ENCODE data around the gene MBP. TPM values are rescaled to one million over a fixed set of nuclear protein-coding genes. Genes with fewer than 3 reads are reported as not detected.

MBP gene
- total and polyA plus RNA-seq, 4 experiments from 2014 or later, result 92.2 to 187 (median 149) TPM

- peaks cover 0 to under 1% (median 0%) of the 10 kb centered on the region in 8 donors for H3K9me3 Mint-ChIP-seq
- peaks cover 72 to 100% (median 89%) of the 10 kb centered on the region in 4 donors for H3K4me1 Mint-ChIP-seq
- no peak overlapping the region for H3K4me3 ChIP-seq (ENCODE audit: low read length in 2 of 2)
- H3K4me3 Mint-ChIP-seq, result peak overlapping the region in 3 of 8 donors; percentile 16 to 68 (median 52)
- no peak overlapping the region for H3K27ac ChIP-seq (ENCODE audit: low read depth, low read length)
- ChIA-PET CTCF (ENCODE audit: partially characterized antibody) (interaction anchor here (1.3 to 1.5 kb wide), 2 partner anchors 20 to 56 kb away, joined by 3 to 4 read pairs; no protein-coding TSS in a partner anchor), POLR2A (ENCODE audit: partially characterized antibody) (interaction anchor here (1.0 to 7.7 kb wide), 5 partner anchors 9 to 41 kb away, joined by 3 to 101 read pairs (median 5); no protein-coding TSS in a partner anchor)
- no peak for DNase-seq
- peak overlapping the region; percentile 66 to 96 (median 83) for H3K27ac Mint-ChIP-seq
- intact Hi-C loops (cut with micrococcal nuclease), result no loop called here
- H3K9me3 ChIP-seq (ENCODE audit: control insufficient read depth in 1 of 2, low read length in 2 of 2), result no peaks in the 10 kb centered on the region
- no peaks in the 10 kb centered on the region for H3K27me3 Mint-ChIP-seq
- no peaks in the 10 kb centered on the region for H3K27me3 ChIP-seq (ENCODE audit: insufficient read depth, low read length)
- H3K4me1 ChIP-seq (ENCODE audit: insufficient read depth, low read length), result peaks cover 96% of the 10 kb centered on the region
- H3K36me3 ChIP-seq (ENCODE audit: insufficient read depth, low read length), result peaks cover 4% of the 10 kb centered on the region
- H3K36me3 Mint-ChIP-seq, result peaks cover 3 to 55% of the 10 kb centered on the region in 2 donors
Measured at GRCh38 chr18:77111449-77111848, 21.1 kb downstream of the MBP start.

GRCh38 chr18:77110936-77111335, 21.6 kb downstream of the MBP start:
- CTCF ChIA-PET (ENCODE audit: partially characterized antibody), result interaction anchor here (1.3 to 1.5 kb wide), 2 partner anchors 20 to 56 kb away, joined by 3 to 4 read pairs; no protein-coding TSS in a partner anchor
- no peak for DNase-seq
- intact Hi-C loops (cut with micrococcal nuclease), result no loop called here
- Mint-ChIP-seq H3K9me3 (peaks cover 0 to 3% (median 0%) of the 10 kb centered on the region in 8 donors), H3K4me1 (peaks cover 72 to 100% (median 90%) of the 10 kb centered on the region in 4 donors), H3K27me3 (no peaks in the 10 kb centered on the region), H3K36me3 (peaks cover 3 to 55% of the 10 kb centered on the region in 2 donors), H3K4me3 (no peak overlapping the region), H3K27ac (peak overlapping the region; percentile 62 to 86 (median 70))
- Histone ChIP-seq H3K27ac (ENCODE audit: low read depth, low read length) (no peak overlapping the region), H3K27me3 (ENCODE audit: insufficient read depth, low read length) (no peaks in the 10 kb centered on the region), H3K4me3 (ENCODE audit: low read length in 2 of 2) (no peak overlapping the region), H3K4me1 (ENCODE audit: insufficient read depth, low read length) (peaks cover 96% of the 10 kb centered on the region), H3K36me3 (ENCODE audit: insufficient read depth, low read length) (no peaks in the 10 kb centered on the region), H3K9me3 (ENCODE audit: control insufficient read depth in 1 of 2, low read length in 2 of 2) (no peaks in the 10 kb centered on the region)
- POLR2A ChIA-PET (ENCODE audit: partially characterized antibody), result interaction anchor here (1.0 to 7.7 kb wide), 4 partner anchors 9 to 47 kb away, joined by 4 to 101 read pairs (median 6); no protein-coding TSS in a partner anchor

DNA sequence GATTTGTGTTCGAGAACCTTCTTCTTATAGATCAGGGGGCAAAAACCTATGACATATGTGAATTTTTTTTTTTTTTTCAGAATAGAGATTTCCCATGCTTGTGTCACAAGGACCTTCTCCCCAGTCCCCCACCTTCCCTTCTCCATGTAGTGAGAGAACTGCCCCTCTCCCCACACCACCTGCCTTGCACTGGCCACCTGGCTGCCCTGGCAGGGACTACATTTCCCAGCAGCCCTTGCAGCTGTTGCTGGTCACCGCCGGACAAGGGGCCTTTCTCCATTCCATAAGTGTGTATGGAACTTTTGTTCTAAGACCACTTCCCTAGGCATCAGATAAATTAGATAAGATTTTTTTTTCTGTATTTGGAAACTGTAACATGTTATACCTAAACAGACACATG, 22.2 kb downstream of the MBP start:
- peaks cover 3 to 55% of the 10 kb centered on the region in 2 donors for H3K36me3 Mint-ChIP-seq
- H3K4me3 ChIP-seq (ENCODE audit: low read length in 2 of 2), result no peak overlapping the region
- H3K4me1 Mint-ChIP-seq, result peaks cover 76 to 100% (median 92%) of the 10 kb centered on the region in 4 donors
- peaks cover 96% of the 10 kb centered on the region for H3K4me1 ChIP-seq (ENCODE audit: insufficient read depth, low read length)
- CTCF ChIA-PET (ENCODE audit: partially characterized antibody), result interaction anchor here (1.0 to 1.3 kb wide), 2 partner anchors 21 to 36 kb away, joined by 3 read pairs; no protein-coding TSS in a partner anchor
- H3K36me3 ChIP-seq (ENCODE audit: insufficient read depth, low read length), result no peaks in the 10 kb centered on the region
- H3K4me3 Mint-ChIP-seq, result peak overlapping the region in 3 of 8 donors; percentile 5 to 46 (median 43)
- H3K27me3 ChIP-seq (ENCODE audit: insufficient read depth, low read length), result no peaks in the 10 kb centered on the region
- H3K9me3 Mint-ChIP-seq, result peaks cover 0 to 3% (median 0%) of the 10 kb centered on the region in 8 donors
- H3K27ac ChIP-seq (ENCODE audit: low read depth, low read length), result no peak overlapping the region
- no peaks in the 10 kb centered on the region for H3K27me3 Mint-ChIP-seq
- intact Hi-C loops (cut with micrococcal nuclease), result no loop called here
- no peak for DNase-seq
- no peaks in the 10 kb centered on the region for H3K9me3 ChIP-seq (ENCODE audit: control insufficient read depth in 1 of 2, low read length in 2 of 2)
- peak overlapping the region; percentile 68 to 99 (median 97) for H3K27ac Mint-ChIP-seq
- POLR2A ChIA-PET (ENCODE audit: partially characterized antibody), result interaction anchor here (1.0 to 7.7 kb wide), 5 partner anchors 8 to 47 kb away, joined by 4 to 126 read pairs (median 7); partner anchors contain the start of gene MBP

DNA sequence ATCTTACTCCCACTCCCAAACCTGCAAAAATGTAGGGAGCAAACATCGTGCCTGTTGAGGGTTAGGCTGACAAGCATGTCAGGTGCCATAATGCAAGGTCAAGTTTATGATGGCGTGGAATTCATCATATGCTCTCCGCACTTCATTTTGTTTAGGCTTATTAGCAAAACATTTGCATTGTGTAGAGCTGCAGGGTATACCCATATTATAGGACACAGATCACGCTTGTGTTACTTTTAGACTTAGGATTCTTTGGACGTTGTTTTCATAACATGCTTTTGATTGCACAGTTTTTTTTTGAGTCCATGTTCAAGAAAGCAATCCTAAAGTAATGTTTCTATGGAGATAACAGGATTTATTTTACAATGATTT, 22.9 kb downstream of the MBP start:
- peak overlapping the region in 3 of 8 donors; percentile 6 to 86 (median 85) for H3K4me3 Mint-ChIP-seq
- peaks cover 10 to 57% of the 10 kb centered on the region in 2 donors for H3K36me3 Mint-ChIP-seq
- ChIA-PET CTCF (ENCODE audit: partially characterized antibody) (interaction anchor here (1.0 to 4.0 kb wide), 4 partner anchors 13 to 41 kb away, joined by 3 to 32 read pairs (median 19); no protein-coding TSS in a partner anchor), POLR2A (ENCODE audit: partially characterized antibody) (interaction anchor here (1.2 to 7.7 kb wide), 5 partner anchors 14 to 47 kb away, joined by 4 to 126 read pairs (median 67); partner anchors contain the start of gene MBP)
- H3K27ac Mint-ChIP-seq, result peak overlapping the region; percentile 68 to 99 (median 97)
- H3K4me1 ChIP-seq (ENCODE audit: insufficient read depth, low read length), result peaks cover 95% of the 10 kb centered on the region
- no peak overlapping the region for H3K4me3 ChIP-seq (ENCODE audit: low read length in 2 of 2)
- peak overlapping the region; percentile 67 for H3K27ac ChIP-seq (ENCODE audit: low read depth, low read length)
- H3K4me1 Mint-ChIP-seq, result peaks cover 76 to 100% (median 90%) of the 10 kb centered on the region in 4 donors
- intact Hi-C loops (cut with micrococcal nuclease), result loop anchor here (5.0 kb wide), 2 partner anchors 33 to 98 kb away; no protein-coding TSS in a partner anchor
- no peaks in the 10 kb centered on the region for H3K9me3 ChIP-seq (ENCODE audit: control insufficient read depth in 1 of 2, low read length in 2 of 2)
- H3K27me3 Mint-ChIP-seq, result no peaks in the 10 kb centered on the region
- no peaks in the 10 kb centered on the region for H3K27me3 ChIP-seq (ENCODE audit: insufficient read depth, low read length)
- no peak for DNase-seq
- no peaks in the 10 kb centered on the region for H3K36me3 ChIP-seq (ENCODE audit: insufficient read depth, low read length)
- peaks cover 0 to 3% (median 0%) of the 10 kb centered on the region in 8 donors for H3K9me3 Mint-ChIP-seq

GRCh38 chr18:77108821-77109647, 23.5 kb downstream of the MBP start:
- no peaks in the 10 kb centered on the region for H3K9me3 ChIP-seq (ENCODE audit: control insufficient read depth in 1 of 2, low read length in 2 of 2)
- peaks cover 75 to 100% (median 89%) of the 10 kb centered on the region in 4 donors for H3K4me1 Mint-ChIP-seq
- ChIA-PET POLR2A (ENCODE audit: partially characterized antibody) (interaction anchor here (1.1 to 7.7 kb wide), 9 partner anchors 12 to 54 kb away, joined by 3 to 126 read pairs (median 14); partner anchors contain the start of gene MBP), CTCF (ENCODE audit: partially characterized antibody) (interaction anchor here (0.9 to 4.0 kb wide), 7 partner anchors 12 to 109 kb away, joined by 3 to 32 read pairs (median 6); no protein-coding TSS in a partner anchor)
- no peak overlapping the region for H3K4me3 ChIP-seq (ENCODE audit: low read length in 2 of 2)
- peaks cover 4% of the 10 kb centered on the region for H3K36me3 ChIP-seq (ENCODE audit: insufficient read depth, low read length)
- peak overlapping the region; percentile 86 to 99 (median 97) for H3K27ac Mint-ChIP-seq
- peak overlapping the region; percentile 67 for H3K27ac ChIP-seq (ENCODE audit: low read depth, low read length)
- H3K36me3 Mint-ChIP-seq, result peaks cover 14 to 59% of the 10 kb centered on the region in 2 donors
- H3K4me1 ChIP-seq (ENCODE audit: insufficient read depth, low read length), result peaks cover 95% of the 10 kb centered on the region
- H3K27me3 ChIP-seq (ENCODE audit: insufficient read depth, low read length), result no peaks in the 10 kb centered on the region
- H3K4me3 Mint-ChIP-seq, result peak overlapping the region in 4 of 8 donors; percentile 60 to 92 (median 86)
- DNase-seq, result no peak
- intact Hi-C loops (cut with micrococcal nuclease), result loop anchor here (1.0 to 5.0 kb wide), 3 partner anchors 19 to 98 kb away; no protein-coding TSS in a partner anchor
- H3K9me3 Mint-ChIP-seq, result peaks cover 0 to 3% (median 0%) of the 10 kb centered on the region in 8 donors
- no peaks in the 10 kb centered on the region for H3K27me3 Mint-ChIP-seq

GRCh38 chr18:77108001-77108692, 24.4 kb downstream of the MBP start:
- H3K4me3 Mint-ChIP-seq, result peak overlapping the region in 7 of 8 donors; percentile 74 to 92 (median 82)
- H3K9me3 Mint-ChIP-seq, result peaks cover 0 to 3% (median 0%) of the 10 kb centered on the region in 8 donors
- Histone ChIP-seq H3K27me3 (ENCODE audit: insufficient read depth, low read length) (no peaks in the 10 kb centered on the region), H3K36me3 (ENCODE audit: insufficient read depth, low read length) (peaks cover 13% of the 10 kb centered on the region), H3K4me1 (ENCODE audit: insufficient read depth, low read length) (peaks cover 98% of the 10 kb centered on the region), H3K9me3 (ENCODE audit: control insufficient read depth in 1 of 2, low read length in 2 of 2) (no peaks in the 10 kb centered on the region), H3K4me3 (ENCODE audit: low read length in 2 of 2) (no peak overlapping the region), H3K27ac (ENCODE audit: low read depth, low read length) (peak overlapping the region; percentile 67)
- CTCF ChIA-PET (ENCODE audit: partially characterized antibody), result interaction anchor here (0.9 to 4.0 kb wide), 10 partner anchors 8 to 108 kb away, joined by 3 to 32 read pairs (median 5); no protein-coding TSS in a partner anchor
- intact Hi-C loops (cut with micrococcal nuclease), result loop anchor here (1.0 to 5.0 kb wide), 3 partner anchors 20 to 99 kb away; no protein-coding TSS in a partner anchor
- H3K27me3 Mint-ChIP-seq, result no peaks in the 10 kb centered on the region
- peak overlapping the region; percentile 86 to 99 (median 97) for H3K27ac Mint-ChIP-seq
- DNase-seq, result peak in 3 of 5 donors; percentile 33 to 67 (median 38)
- H3K36me3 Mint-ChIP-seq, result peaks cover 17 to 62% of the 10 kb centered on the region in 2 donors
- POLR2A ChIA-PET (ENCODE audit: partially characterized antibody), result interaction anchor here (1.1 to 7.7 kb wide), 11 partner anchors 7 to 53 kb away, joined by 3 to 126 read pairs (median 13); partner anchors contain the start of gene MBP
- peaks cover 78 to 100% (median 88%) of the 10 kb centered on the region in 4 donors for H3K4me1 Mint-ChIP-seq
